ENCODE results near the gene PSMC3IP. TPM values are rescaled to one million over a fixed set of nuclear protein-coding genes. Genes with fewer than 3 reads are reported as not detected.
"Not testable (repeated sequence)": the region's sequence is repeated elsewhere in the genome, so short reads cannot be mapped to it uniquely, and the experiment has no call there.

Gene PSMC3IP
- total RNA-seq, 3 donors from 2014 or later = 1.9 to 6.4 (median 3.1) TPM

DNA sequence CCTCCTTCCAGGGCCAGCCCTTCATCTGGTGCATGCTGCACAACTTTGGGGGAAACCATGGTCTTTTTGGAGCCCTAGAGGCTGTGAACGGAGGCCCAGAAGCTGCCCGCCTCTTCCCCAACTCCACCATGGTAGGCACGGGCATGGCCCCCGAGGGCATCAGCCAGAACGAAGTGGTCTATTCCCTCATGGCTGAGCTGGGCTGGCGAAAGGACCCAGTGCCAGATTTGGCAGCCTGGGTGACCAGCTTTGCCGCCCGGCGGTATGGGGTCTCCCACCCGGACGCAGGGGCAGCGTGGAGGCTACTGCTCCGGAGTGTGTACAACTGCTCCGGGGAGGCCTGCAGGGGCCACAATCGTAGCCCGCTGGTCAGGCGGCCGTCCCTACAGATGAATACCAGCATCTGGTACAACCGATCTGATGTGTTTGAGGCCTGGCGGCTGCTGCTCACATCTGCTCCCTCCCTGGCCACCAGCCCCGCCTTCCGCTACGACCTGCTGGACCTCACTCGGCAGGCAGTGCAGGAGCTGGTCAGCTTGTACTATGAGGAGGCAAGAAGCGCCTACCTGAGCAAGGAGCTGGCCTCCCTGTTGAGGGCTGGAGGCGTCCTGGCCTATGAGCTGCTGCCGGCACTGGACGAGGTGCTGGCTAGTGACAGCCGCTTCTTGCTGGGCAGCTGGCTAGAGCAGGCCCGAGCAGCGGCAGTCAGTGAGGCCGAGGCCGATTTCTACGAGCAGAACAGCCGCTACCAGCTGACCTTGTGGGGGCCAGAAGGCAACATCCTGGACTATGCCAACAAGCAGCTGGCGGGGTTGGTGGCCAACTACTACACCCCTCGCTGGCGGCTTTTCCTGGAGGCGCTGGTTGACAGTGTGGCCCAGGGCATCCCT, 34.1 kb downstream of the PSMC3IP start:
- ATAC-seq (no peak), DNase-seq (no peak)
- H3K4me3 ChIP-seq = no peak overlapping the region
- H3K36me3 ChIP-seq (ENCODE audit: low read depth) = no peaks in the 10 kb centered on the region
- TF ChIP-seq, protein P1, sequence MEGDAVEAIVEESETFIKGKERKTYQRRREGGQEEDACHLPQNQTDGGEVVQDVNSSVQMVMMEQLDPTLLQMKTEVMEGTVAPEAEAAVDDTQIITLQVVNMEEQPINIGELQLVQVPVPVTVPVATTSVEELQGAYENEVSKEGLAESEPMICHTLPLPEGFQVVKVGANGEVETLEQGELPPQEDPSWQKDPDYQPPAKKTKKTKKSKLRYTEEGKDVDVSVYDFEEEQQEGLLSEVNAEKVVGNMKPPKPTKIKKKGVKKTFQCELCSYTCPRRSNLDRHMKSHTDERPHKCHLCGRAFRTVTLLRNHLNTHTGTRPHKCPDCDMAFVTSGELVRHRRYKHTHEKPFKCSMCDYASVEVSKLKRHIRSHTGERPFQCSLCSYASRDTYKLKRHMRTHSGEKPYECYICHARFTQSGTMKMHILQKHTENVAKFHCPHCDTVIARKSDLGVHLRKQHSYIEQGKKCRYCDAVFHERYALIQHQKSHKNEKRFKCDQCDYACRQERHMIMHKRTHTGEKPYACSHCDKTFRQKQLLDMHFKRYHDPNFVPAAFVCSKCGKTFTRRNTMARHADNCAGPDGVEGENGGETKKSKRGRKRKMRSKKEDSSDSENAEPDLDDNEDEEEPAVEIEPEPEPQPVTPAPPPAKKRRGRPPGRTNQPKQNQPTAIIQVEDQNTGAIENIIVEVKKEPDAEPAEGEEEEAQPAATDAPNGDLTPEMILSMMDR (IDR thresholded peaks at IDR 0.05) = no peak
- peaks cover 21% of the 10 kb centered on the region for H3K4me1 ChIP-seq (ENCODE audit: low read depth)
- intact Hi-C loops (cut with DNase I, micrococcal nuclease) = no loop called here
- no peaks in the 10 kb centered on the region for H3K9me3 ChIP-seq

DNA sequence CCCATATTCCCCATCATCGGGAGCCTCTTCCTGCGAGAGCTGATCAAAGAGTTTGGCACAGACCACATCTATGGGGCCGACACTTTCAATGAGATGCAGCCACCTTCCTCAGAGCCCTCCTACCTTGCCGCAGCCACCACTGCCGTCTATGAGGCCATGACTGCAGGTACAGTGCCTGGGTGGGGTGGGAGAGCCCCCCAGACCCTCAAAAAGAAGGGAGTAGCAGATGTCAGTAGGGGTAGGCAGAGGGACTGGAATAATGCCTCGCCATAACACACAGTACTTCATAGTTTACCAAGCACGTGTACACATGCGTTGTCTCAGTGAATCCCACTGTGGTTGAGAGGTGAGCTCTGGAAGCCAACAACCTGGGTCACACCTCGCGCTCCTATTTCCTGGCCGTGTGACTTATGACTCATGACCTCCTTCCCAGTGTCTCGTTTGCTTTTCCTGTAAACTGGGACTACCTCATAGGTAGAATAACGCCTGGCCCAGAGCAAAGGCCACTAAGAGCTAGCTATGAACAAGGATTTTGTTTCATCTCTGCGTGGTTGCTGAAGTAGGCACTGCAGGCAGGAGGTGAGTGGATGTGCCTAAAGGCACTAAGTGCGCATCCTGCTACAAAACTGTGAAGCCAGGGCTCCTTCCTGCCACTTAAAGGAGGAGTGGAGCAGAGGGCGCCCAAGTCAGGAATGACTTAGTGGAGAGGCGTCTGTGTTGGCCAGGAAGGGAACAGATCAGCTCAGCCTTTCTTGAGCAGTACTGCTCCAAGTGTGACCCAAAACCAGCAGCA, 36.3 kb downstream of the PSMC3IP start:
- TF ChIP-seq, protein P1 (IDR thresholded peaks at IDR 0.05) = no peak
- Histone ChIP-seq H3K4me3 (no peak overlapping the region), H3K4me1 (ENCODE audit: low read depth) (peaks cover 25% of the 10 kb centered on the region), H3K9me3 (no peaks in the 10 kb centered on the region), H3K36me3 (ENCODE audit: low read depth) (no peaks in the 10 kb centered on the region)
- peak; percentile 86 for ATAC-seq
- intact Hi-C loops (cut with DNase I, micrococcal nuclease) = no loop called here
- peak in 2 of 3 donors; percentile 56 to 62 for DNase-seq

DNA sequence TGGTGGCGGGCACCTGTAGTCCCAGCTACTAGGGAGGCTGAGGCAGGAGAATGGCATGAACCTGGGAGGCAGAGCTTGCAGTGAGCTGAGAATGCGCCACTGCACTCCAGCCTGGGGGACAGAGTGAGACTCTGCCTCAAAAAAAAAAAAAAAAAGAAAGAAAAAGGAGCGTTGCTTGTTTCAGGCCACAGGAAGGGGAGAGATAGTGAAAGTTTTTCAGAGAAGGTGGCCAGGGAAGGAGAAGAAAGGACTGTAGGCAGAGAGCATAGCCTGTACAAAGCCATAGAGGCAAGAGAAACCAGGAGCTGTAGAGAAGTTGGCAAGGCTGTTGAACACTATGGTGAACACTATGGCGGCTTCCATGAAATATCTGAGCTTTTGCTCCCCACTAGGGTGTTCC, 37.0 kb downstream of the PSMC3IP start:
- peak in 1 of 3 donors; percentile 9 for DNase-seq
- H3K4me3 ChIP-seq; H3K9me3 ChIP-seq; intact Hi-C loops (cut with DNase I, micrococcal nuclease); H3K36me3 ChIP-seq (ENCODE audit: low read depth); ATAC-seq: not testable (repeated sequence)
- peaks cover 26% of the 10 kb centered on the region for H3K4me1 ChIP-seq (ENCODE audit: low read depth)

GRCh38 chr17:42538482-42538881, 39.0 kb downstream of the PSMC3IP start:
- DNase-seq (peak in 1 of 3 donors; percentile 43), ATAC-seq (no peak)
- TF ChIP-seq, protein P1 (IDR thresholded peaks at IDR 0.05) = no peak
- Histone ChIP-seq H3K4me3 (no peak overlapping the region), H3K36me3 (ENCODE audit: low read depth) (no peaks in the 10 kb centered on the region), H3K9me3 (no peaks in the 10 kb centered on the region), H3K4me1 (ENCODE audit: low read depth) (peaks cover 29% of the 10 kb centered on the region)
- intact Hi-C loops (cut with DNase I, micrococcal nuclease) = no loop called here

DNA sequence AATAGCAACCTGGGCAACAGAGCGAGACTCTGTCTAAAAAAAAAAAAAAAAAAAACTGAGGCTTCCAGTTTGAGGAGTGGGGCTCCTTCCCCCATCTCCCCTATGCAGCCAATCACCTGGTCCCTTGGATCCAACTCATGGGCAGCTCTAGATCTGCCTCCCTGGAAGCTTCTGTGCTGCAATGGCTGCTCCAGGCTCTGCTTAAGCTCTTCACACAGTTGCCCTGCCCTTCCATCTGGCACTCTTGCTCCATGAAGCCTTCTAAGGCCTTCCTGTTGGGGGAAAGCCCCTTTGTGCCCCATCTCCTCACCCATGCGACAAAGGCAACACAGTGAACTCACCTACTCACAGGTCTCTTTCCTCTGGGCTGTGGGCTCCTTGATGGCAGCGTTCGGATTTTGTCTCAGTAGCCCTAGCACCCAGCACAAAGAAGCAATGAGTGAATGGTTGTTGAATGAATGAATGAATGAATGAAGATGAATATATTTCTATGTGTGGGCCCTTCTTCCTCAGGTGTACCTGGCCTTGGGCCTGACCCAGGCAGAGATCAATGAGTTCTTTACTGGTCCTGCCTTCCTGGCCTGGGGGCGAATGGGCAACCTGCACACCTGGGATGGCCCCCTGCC, 39.6 kb downstream of the PSMC3IP start:
- Histone ChIP-seq H3K4me3 (no peak overlapping the region), H3K36me3 (ENCODE audit: low read depth) (no peaks in the 10 kb centered on the region)
- no peak for ATAC-seq

More for the DNA sequence above, 39.6 kb downstream of the PSMC3IP start:
- Histone ChIP-seq H3K4me1 (ENCODE audit: low read depth) (peaks cover 29% of the 10 kb centered on the region), H3K9me3 (no peaks in the 10 kb centered on the region)
- TF ChIP-seq, protein P1 (IDR thresholded peaks at IDR 0.05) = no peak
- no peak for DNase-seq
- intact Hi-C loops (cut with DNase I, micrococcal nuclease) = no loop called here
